GM12878 (cell line): ENCODE results near the gene DDX27. TPM values are rescaled to one million over a fixed set of nuclear protein-coding genes. Genes with fewer than 3 reads are reported as not detected.

Experiments used
- ASH2L ChIP-seq: fragments of 300-600, 200-600 bp; sonication (generic); IDR thresholded peaks from 2 replicates; pipeline ENCODE4 v1.6.1; 2017; ENCODE audit warnings: low read depth, mild to moderate bottlenecking, borderline replicate concordance
- CBFB ChIP-seq: IDR thresholded peaks from 2 replicates; pipeline ENCODE4 v1.6.1; 2016; ENCODE audit warnings: antibody characterized with exemption, low read depth
- E2F4 ChIP-seq: IDR thresholded peaks from 2 replicates; pipeline ENCODE4 v1.6.1; 2012; ENCODE audit warnings: low read depth, low read length, improper control_type of control experiment
- EED ChIP-seq: sonication (generic); IDR thresholded peaks from 2 replicates; pipeline ENCODE4 v1.6.1; 2016; ENCODE audit warnings: antibody characterized with exemption, low read depth
- EZH2 ChIP-seq: IDR thresholded peaks from 2 replicates; pipeline ENCODE4 v1.6.1; 2012; ENCODE audit warnings: low read depth, mild to moderate bottlenecking, control low read depth, inconsistent platforms, low read length, borderline replicate concordance; ENCODE audit not compliant: control insufficient read depth
- IKZF1 ChIP-seq: fragments of 450-650 bp; conservative IDR thresholded peaks from 2 replicates; pipeline ENCODE4 v1.6.1; 2017; ENCODE audit warnings: antibody characterized with exemption, mild to moderate bottlenecking
- MXI1 ChIP-seq: fragments of 150-350 bp; IDR thresholded peaks from 2 replicates; pipeline ENCODE4 v1.6.1; 2011; ENCODE audit warnings: low read depth, mild to moderate bottlenecking, inconsistent platforms, low read length, improper control_type of control experiment
- NR2F1 ChIP-seq: fragments of 450-650 bp; conservative IDR thresholded peaks from 2 replicates; pipeline ENCODE4 v1.6.1; 2017; ENCODE audit warnings: mild to moderate bottlenecking
- POLR2AphosphoS2 ChIP-seq: IDR thresholded peaks from 2 replicates; pipeline ENCODE4 v1.6.1; 2011; ENCODE audit warnings: low read depth, mild to moderate bottlenecking, low read length, improper control_type of control experiment, moderate library complexity
- SIN3A ChIP-seq: IDR thresholded peaks from 2 replicates; pipeline ENCODE4 v1.6.1; 2012; ENCODE audit warnings: low read depth, low read length, improper control_type of control experiment
- SREBF2 ChIP-seq: IDR thresholded peaks from 2 replicates; pipeline ENCODE4 v1.6.1; 2012; ENCODE audit warnings: mild to moderate bottlenecking, low read length
- TCF7 ChIP-seq: IDR thresholded peaks from 2 replicates; pipeline ENCODE4 v1.6.1; 2014; ENCODE audit warnings: antibody characterized with exemption, borderline replicate concordance
- YBX1 ChIP-seq: fragments of 450-650 bp; IDR thresholded peaks from 2 replicates; pipeline ENCODE4 v1.6.1; 2016; ENCODE audit warnings: antibody characterized with exemption
- polyA plus RNA-seq, 11 experiments: library from polyadenylated mRNA; depleted of rRNA in 4 of 11; unstranded in 6 of 11; stranded (reverse) in 5 of 11; fragments of >200 nt; fragmentation: Nextera tagmentation in 4 of 11; fragmentation: Illumina TruSeq in 1 of 11; extraction: Ambion mirVana in 4 of 11; extraction: Trizol in 1 of 11; gene quantifications; 1 replicate in 1 of 11; 2 replicates in 10 of 11; pipeline versions ENCODE4 v1.2.1 to v1.2.3, GENCODE V29; 2011 to 2016; ENCODE audit warnings: inconsistent platforms in 2 of 11, missing spikeins in 2 of 11, low read depth in 1 of 11
- total RNA-seq, 4 experiments: library from RNA; depleted of rRNA in 3 of 4; stranded (reverse); fragments of >200 nt in 3 of 4; fragmentation: Illumina TruSeq in 1 of 4; extraction: Trizol in 1 of 4; gene quantifications; 2 replicates each; pipeline versions ENCODE4 v1.2.1 to v1.2.3, GENCODE V29; 2013 to 2021
- TF ChIP-seq, protein P1 (sequence below): fragments of 450-650 bp; IDR thresholded peaks from 2 replicates; pipeline ENCODE4 v1.6.1; 2018; ENCODE audit warnings: borderline replicate concordance, mild to moderate bottlenecking; ENCODE audit not compliant: partially characterized antibody
- TF ChIP-seq, protein P2 (sequence below): fragments of 450-650 bp; IDR thresholded peaks from 2 replicates; pipeline ENCODE4 v1.6.1; 2016; ENCODE audit warnings: mild to moderate bottlenecking, moderate library complexity, borderline replicate concordance
- TF ChIP-seq, protein P3 (sequence below): fragments of 450-650 bp; IDR thresholded peaks from 2 replicates; pipeline ENCODE4 v1.6.1; 2018; ENCODE audit warnings: mild to moderate bottlenecking, low read depth, moderate library complexity; ENCODE audit not compliant: partially characterized antibody
- TF ChIP-seq, protein P4 (sequence below): IDR thresholded peaks from 2 replicates; pipeline ENCODE4 v1.6.1; 2011; ENCODE audit warnings: low read depth, low read length, improper control_type of control experiment, borderline replicate concordance

DDX27 gene
- total and polyA plus RNA-seq, 10 of the 15 experiments (the other 5 are each of a cell fraction or from before 2014, with no cell fraction given) = 19.8 to 78.8 (median 54.9) TPM

DNA sequence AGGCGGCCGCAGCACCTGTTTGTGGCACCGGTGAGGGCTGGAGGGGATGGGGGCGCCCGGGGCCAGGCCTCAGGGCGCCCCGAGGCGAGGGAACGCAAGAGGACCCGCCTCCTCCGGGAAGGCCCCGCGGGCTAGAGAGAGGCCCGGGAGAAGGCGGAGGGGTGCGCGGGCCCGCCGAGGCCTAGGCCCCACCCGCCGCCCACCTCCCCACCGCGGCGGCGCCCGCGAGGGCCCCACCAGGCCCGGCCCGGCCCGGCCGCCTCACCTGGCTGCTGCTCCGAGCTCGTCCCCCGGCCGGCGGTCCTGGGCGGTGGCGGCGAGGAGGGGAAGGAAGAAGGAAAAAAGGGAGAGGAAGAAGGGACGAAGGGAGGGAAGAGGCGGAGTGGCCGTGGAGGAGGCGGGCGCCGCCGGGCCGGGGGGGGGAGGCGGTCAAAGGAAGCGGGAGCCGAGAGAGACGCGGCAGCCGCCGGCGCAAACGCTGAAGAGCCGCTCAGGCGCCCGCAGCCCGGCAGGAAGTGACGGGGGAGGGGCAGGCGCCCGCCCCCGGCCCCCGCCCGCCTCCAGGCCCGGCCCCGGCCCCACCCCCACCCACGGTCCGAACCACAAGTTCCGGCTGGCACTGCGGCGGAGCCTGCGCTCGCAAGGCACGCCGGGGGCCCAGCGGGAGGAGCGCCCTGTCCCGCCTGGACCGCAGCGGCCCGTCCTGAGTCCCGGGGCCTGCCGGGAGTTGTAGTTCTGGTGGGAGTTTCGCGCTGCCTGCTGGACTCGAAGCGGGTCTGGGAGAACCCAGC, 31.2 kb upstream of the DDX27 start, which contains the start of gene STAU1 (continued):
- TF ChIP-seq, protein P1, sequence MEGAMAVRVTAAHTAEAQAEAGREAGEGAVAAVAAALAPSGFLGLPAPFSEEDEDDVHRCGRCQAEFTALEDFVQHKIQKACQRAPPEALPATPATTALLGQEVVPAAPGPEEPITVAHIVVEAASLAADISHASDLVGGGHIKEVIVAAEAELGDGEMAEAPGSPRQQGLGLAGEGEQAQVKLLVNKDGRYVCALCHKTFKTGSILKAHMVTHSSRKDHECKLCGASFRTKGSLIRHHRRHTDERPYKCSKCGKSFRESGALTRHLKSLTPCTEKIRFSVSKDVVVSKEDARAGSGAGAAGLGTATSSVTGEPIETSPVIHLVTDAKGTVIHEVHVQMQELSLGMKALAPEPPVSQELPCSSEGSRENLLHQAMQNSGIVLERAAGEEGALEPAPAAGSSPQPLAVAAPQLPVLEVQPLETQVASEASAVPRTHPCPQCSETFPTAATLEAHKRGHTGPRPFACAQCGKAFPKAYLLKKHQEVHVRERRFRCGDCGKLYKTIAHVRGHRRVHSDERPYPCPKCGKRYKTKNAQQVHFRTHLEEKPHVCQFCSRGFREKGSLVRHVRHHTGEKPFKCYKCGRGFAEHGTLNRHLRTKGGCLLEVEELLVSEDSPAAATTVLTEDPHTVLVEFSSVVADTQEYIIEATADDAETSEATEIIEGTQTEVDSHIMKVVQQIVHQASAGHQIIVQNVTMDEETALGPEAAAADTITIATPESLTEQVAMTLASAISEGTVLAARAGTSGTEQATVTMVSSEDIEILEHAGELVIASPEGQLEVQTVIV = no peak
- TF ChIP-seq IKZF1 (peak; percentile 97), TCF7 (no peak), POLR2AphosphoS2 (no peak), CBFB (0 out of 2 replicates have a peak, but pooled peaks have one; percentile 24), MXI1 (peak; percentile 34; the same call in 1 of the 2 replicates), E2F4 (no peak), EZH2 (no peak), YBX1 (no peak), ASH2L (no peak), SREBF2 (no peak), SIN3A (peak; percentile 78; the same call in 1 of the 2 replicates), NR2F1 (peak; percentile 38; the same call in 1 of the 2 replicates), EED (peak; percentile 19; the same call in 1 of the 2 replicates)
- TF ChIP-seq, protein P2, sequence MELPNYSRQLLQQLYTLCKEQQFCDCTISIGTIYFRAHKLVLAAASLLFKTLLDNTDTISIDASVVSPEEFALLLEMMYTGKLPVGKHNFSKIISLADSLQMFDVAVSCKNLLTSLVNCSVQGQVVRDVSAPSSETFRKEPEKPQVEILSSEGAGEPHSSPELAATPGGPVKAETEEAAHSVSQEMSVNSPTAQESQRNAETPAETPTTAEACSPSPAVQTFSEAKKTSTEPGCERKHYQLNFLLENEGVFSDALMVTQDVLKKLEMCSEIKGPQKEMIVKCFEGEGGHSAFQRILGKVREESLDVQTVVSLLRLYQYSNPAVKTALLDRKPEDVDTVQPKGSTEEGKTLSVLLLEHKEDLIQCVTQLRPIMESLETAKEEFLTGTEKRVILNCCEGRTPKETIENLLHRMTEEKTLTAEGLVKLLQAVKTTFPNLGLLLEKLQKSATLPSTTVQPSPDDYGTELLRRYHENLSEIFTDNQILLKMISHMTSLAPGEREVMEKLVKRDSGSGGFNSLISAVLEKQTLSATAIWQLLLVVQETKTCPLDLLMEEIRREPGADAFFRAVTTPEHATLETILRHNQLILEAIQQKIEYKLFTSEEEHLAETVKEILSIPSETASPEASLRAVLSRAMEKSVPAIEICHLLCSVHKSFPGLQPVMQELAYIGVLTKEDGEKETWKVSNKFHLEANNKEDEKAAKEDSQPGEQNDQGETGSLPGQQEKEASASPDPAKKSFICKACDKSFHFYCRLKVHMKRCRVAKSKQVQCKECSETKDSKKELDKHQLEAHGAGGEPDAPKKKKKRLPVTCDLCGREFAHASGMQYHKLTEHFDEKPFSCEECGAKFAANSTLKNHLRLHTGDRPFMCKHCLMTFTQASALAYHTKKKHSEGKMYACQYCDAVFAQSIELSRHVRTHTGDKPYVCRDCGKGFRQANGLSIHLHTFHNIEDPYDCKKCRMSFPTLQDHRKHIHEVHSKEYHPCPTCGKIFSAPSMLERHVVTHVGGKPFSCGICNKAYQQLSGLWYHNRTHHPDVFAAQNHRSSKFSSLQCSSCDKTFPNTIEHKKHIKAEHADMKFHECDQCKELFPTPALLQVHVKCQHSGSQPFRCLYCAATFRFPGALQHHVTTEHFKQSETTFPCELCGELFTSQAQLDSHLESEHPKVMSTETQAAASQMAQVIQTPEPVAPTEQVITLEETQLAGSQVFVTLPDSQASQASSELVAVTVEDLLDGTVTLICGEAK = no peak; the same call in 1 of the 2 replicates
- TF ChIP-seq, protein P3, sequence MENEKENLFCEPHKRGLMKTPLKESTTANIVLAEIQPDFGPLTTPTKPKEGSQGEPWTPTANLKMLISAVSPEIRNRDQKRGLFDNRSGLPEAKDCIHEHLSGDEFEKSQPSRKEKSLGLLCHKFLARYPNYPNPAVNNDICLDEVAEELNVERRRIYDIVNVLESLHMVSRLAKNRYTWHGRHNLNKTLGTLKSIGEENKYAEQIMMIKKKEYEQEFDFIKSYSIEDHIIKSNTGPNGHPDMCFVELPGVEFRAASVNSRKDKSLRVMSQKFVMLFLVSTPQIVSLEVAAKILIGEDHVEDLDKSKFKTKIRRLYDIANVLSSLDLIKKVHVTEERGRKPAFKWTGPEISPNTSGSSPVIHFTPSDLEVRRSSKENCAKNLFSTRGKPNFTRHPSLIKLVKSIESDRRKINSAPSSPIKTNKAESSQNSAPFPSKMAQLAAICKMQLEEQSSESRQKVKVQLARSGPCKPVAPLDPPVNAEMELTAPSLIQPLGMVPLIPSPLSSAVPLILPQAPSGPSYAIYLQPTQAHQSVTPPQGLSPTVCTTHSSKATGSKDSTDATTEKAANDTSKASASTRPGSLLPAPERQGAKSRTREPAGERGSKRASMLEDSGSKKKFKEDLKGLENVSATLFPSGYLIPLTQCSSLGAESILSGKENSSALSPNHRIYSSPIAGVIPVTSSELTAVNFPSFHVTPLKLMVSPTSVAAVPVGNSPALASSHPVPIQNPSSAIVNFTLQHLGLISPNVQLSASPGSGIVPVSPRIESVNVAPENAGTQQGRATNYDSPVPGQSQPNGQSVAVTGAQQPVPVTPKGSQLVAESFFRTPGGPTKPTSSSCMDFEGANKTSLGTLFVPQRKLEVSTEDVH = no peak
- TF ChIP-seq, protein P4, sequence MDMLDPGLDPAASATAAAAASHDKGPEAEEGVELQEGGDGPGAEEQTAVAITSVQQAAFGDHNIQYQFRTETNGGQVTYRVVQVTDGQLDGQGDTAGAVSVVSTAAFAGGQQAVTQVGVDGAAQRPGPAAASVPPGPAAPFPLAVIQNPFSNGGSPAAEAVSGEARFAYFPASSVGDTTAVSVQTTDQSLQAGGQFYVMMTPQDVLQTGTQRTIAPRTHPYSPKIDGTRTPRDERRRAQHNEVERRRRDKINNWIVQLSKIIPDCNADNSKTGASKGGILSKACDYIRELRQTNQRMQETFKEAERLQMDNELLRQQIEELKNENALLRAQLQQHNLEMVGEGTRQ = no peak
